GM21360 (cell line): ENCODE results near the gene ATG16L2.

Experiments used
- ATAC-seq: cut with Tn5 transposase; IDR thresholded peaks from one replicate; pipeline ENCODE4 v1.9.1; 2021; ENCODE audit warnings: mild to moderate bottlenecking, moderate library complexity; ENCODE audit not compliant: unreplicated experiment

ATG16L2 gene

GRCh38 chr11:72814286-72815109 lies at the start of gene ATG16L2:
Gene ATG16L2, plus strand, starts transcription at chr11:72814411. Its CDS starts 35 bp downstream, at chr11:72814446.
- ATAC-seq: peak; percentile 47

GRCh38 chr11:72764503-72764902 lies 49.7 kb upstream of the ATG16L2 start:
- ATAC-seq: no peak

- no peak for ATAC-seq
These were observed 47.9 kb upstream of the ATG16L2 start for GRCh38 chr11:72766152-72766902.

- ATAC-seq: no peak
These were observed 46.8 kb upstream of the ATG16L2 start for GRCh38 chr11:72767203-72768062.

GRCh38 chr11:72768581-72768980 lies 45.6 kb upstream of the ATG16L2 start:
- no peak for ATAC-seq

- ATAC-seq: no peak
These were observed 44.5 kb upstream of the ATG16L2 start for GRCh38 chr11:72769680-72770079.

GRCh38 chr11:72770799-72771198 lies 43.4 kb upstream of the ATG16L2 start:
- no peak for ATAC-seq

- ATAC-seq: no peak
These were observed 42.7 kb upstream of the ATG16L2 start for GRCh38 chr11:72771507-72771906.

- no peak for ATAC-seq
These were observed 42.2 kb upstream of the ATG16L2 start for GRCh38 chr11:72772059-72772458.

GRCh38 chr11:72773291-72773690 lies 40.9 kb upstream of the ATG16L2 start:
- no peak for ATAC-seq

- no peak for ATAC-seq
These were observed 40.5 kb upstream of the ATG16L2 start for GRCh38 chr11:72773696-72774095.

- ATAC-seq: no peak
These were observed 39.7 kb upstream of the ATG16L2 start for GRCh38 chr11:72774499-72774898.

- no peak for ATAC-seq
These were observed 38.7 kb upstream of the ATG16L2 start for GRCh38 chr11:72775288-72776110.

- no peak for ATAC-seq
These were observed 37.9 kb upstream of the ATG16L2 start for GRCh38 chr11:72776117-72776843.

GRCh38 chr11:72776844-72777754 lies 37.1 kb upstream of the ATG16L2 start:
- no peak for ATAC-seq

- ATAC-seq: no peak
These were observed 36.4 kb upstream of the ATG16L2 start for GRCh38 chr11:72777755-72778278.

- no peak for ATAC-seq
These were observed 35.4 kb upstream of the ATG16L2 start for GRCh38 chr11:72778535-72779494.
